GM12878 (cell line): ENCODE measurements around the gene TMEM72. TPM values are rescaled to one million over a fixed set of nuclear protein-coding genes. Genes with fewer than 3 reads are reported as not detected.

Source experiments
- ATAC-seq: fragments of 200-7000 bp; cut with Tn5 transposase; 3 replicates; pipeline ENCODE4 v1.9.1; 2020; ENCODE audit warnings: mild to moderate bottlenecking, moderate library complexity
- BruUV-seq: library from RNA; stranded (reverse); fragments of 400-500 nt; replicated peaks from 2 replicates; lab custom pipeline; 2021; lab: Mats Ljungman, UMichigan
- CTCF ChIA-PET: fragments of 300-600 bp; sonication (Branson Sonifier 250); formaldehyde crosslinking; extraction: SDS; loops from one replicate; lab custom pipeline; 2021; ENCODE audit warnings: inconsistent platforms; lab: Yijun Ruan, JAX
- POLR2A ChIA-PET: fragments of 350-600 bp; formaldehyde crosslinking; extraction: SDS; loops from one replicate; lab custom pipeline; 2021; ENCODE audit warnings: inconsistent platforms; lab: Charles Lee
- RAD21 ChIA-PET: fragments of 300-600 bp; sonication (Branson Sonifier 250); formaldehyde crosslinking; loops from one replicate; lab custom pipeline; 2023; ENCODE audit warnings: antibody characterized with exemption; ENCODE audit not compliant: unreplicated experiment; lab: Charles Lee
- SMC1A ChIA-PET: fragments of 300-600 bp; sonication (Branson Sonifier 250); formaldehyde crosslinking; loops from one replicate; lab custom pipeline; 2023; ENCODE audit not compliant: unreplicated experiment, uncharacterized antibody; lab: Charles Lee
- DNase-seq: peaks from one replicate; pipeline ENCODE4 v3.0.0-alpha.2; 2011; ENCODE audit warnings: low read depth, low spot score
- FAIRE-seq: peaks from 3 replicates; lab custom pipeline; 2011; peaks lifted over from hg19 to GRCh38; lab: Jason Lieb, UNC
- H2AFZ ChIP-seq: 2 replicates; pipeline ENCODE4 v1.6.0; 2011; ENCODE audit warnings: low read depth, low read length, control low read depth; ENCODE audit not compliant: control insufficient read depth
- H3K27ac ChIP-seq: 2 replicates; pipeline ENCODE4 v1.5.1; 2011; ENCODE audit warnings: control low read depth; ENCODE audit not compliant: control insufficient read depth, insufficient read depth
- H3K27me3 ChIP-seq, 2 experiments: replicated peaks in 1 of 2; 2 replicates each; pipeline versions ENCODE4 v1.6.0 to v1.6.1; 2011; ENCODE audit warnings: low read length in 1 of 2; ENCODE audit not compliant: control insufficient read depth in 2 of 2, insufficient read depth in 2 of 2
- H3K36me3 ChIP-seq, 2 experiments: 2 replicates each; pipeline ENCODE4 v1.5.1; 2011; ENCODE audit warnings: low read length in 1 of 2; ENCODE audit not compliant: control insufficient read depth in 2 of 2, insufficient read depth in 2 of 2
- H3K4me1 ChIP-seq: 2 replicates; pipeline ENCODE4 v1.6.1; 2011; ENCODE audit warnings: mild to moderate bottlenecking, low read length, moderate library complexity, mixed read lengths; ENCODE audit not compliant: control insufficient read depth, insufficient read depth
- H3K4me2 ChIP-seq: 2 replicates; pipeline ENCODE4 v1.6.0; 2011; ENCODE audit warnings: control low read depth; ENCODE audit not compliant: control insufficient read depth, insufficient read depth
- H3K4me3 ChIP-seq: fragments of 200-600 bp; sonication (generic); 2 replicates; pipeline ENCODE4 v1.5.1; 2016
- H3K79me2 ChIP-seq: 2 replicates; pipeline ENCODE4 v1.6.0; 2011; ENCODE audit warnings: low read length; ENCODE audit not compliant: control insufficient read depth, insufficient read depth
- H3K9ac ChIP-seq: 2 replicates; pipeline ENCODE4 v1.8.0; 2011; ENCODE audit warnings: low read length, control low read depth, mixed read lengths; ENCODE audit not compliant: control insufficient read depth, insufficient read depth
- H3K9me3 ChIP-seq: replicated peaks from 3 replicates; pipeline ENCODE4 v1.5.1; 2011; ENCODE audit warnings: mild to moderate bottlenecking, low read length; ENCODE audit not compliant: control insufficient read depth, insufficient read depth
- H4K20me1 ChIP-seq: 2 replicates; pipeline ENCODE4 v1.6.0; 2011; ENCODE audit not compliant: control insufficient read depth, insufficient read depth
- NR2C1 ChIP-seq: fragments of 450-650 bp; IDR thresholded peaks from 2 replicates; pipeline ENCODE4 v1.6.1; 2017; ENCODE audit warnings: antibody characterized with exemption, mild to moderate bottlenecking, moderate library complexity
- RAD51 ChIP-seq: fragments of 450-650 bp; IDR thresholded peaks from 2 replicates; pipeline ENCODE4 v1.6.1; 2016; ENCODE audit warnings: moderate library complexity, mild to moderate bottlenecking, inconsistent platforms
- WGBS: methylation state at CpG from one replicate; pipeline ENCODE4 v1.1.6; 2016; ENCODE audit warnings: low lambda C conversion rate; ENCODE audit not compliant: insufficient replicate concordance, insufficient coverage; ENCODE audit errors: missing lambda C conversion rate; 5-methylcytosine and 5-hydroxymethylcytosine counted together
- in situ Hi-C: fragments of 300-500 bp; cut with MboI; formaldehyde crosslinking; loops from 9 replicates; pipeline ENCODE4 v1.14.3; 2018; ENCODE audit warnings: mixed read lengths
- intact Hi-C: fragments of 100-400 bp; cut with micrococcal nuclease; formaldehyde crosslinking; loops from one replicate; pipeline ENCODE4 v1.14.2; 2022; ENCODE audit not compliant: unreplicated experiment
- polyA plus RNA-seq, 11 experiments: library from polyadenylated mRNA; depleted of rRNA in 4 of 11; unstranded in 6 of 11; stranded (reverse) in 5 of 11; fragments of >200 nt; fragmentation: Nextera tagmentation in 4 of 11; fragmentation: Illumina TruSeq in 1 of 11; extraction: Ambion mirVana in 4 of 11; extraction: Trizol in 1 of 11; gene quantifications; 1 replicate in 1 of 11; 2 replicates in 10 of 11; pipeline versions ENCODE4 v1.2.1 to v1.2.3, GENCODE V29; 2011 to 2016; ENCODE audit warnings: inconsistent platforms in 2 of 11, missing spikeins in 2 of 11, low read depth in 1 of 11
- total RNA-seq, 4 experiments: library from RNA; depleted of rRNA in 3 of 4; stranded (reverse); fragments of >200 nt in 3 of 4; fragmentation: Illumina TruSeq in 1 of 4; extraction: Trizol in 1 of 4; gene quantifications; 2 replicates each; pipeline versions ENCODE4 v1.2.1 to v1.2.3, GENCODE V29; 2013 to 2021
- TF ChIP-seq, protein P1 (sequence below): fragments of 450-650 bp; IDR thresholded peaks from 2 replicates; pipeline ENCODE4 v1.6.1; 2016; ENCODE audit warnings: mild to moderate bottlenecking
- TF ChIP-seq, protein P2 (sequence below): fragments of 450-650 bp; formaldehyde crosslinking; IDR thresholded peaks from 2 replicates; pipeline ENCODE4 v1.5.0; 2022; ENCODE audit warnings: mild to moderate bottlenecking, missing genetic modification characterization
- TF ChIP-seq, protein P3 (sequence below): fragments of 450-650 bp; IDR thresholded peaks from 2 replicates; pipeline ENCODE4 v1.6.1; 2017; ENCODE audit warnings: borderline replicate concordance

The TMEM72 gene
- total and polyA plus RNA-seq, 10 of the 15 experiments (the other 5 are each of a cell fraction or from before 2014, with no cell fraction given), result 0.12 TPM; not detected in 9

DNA sequence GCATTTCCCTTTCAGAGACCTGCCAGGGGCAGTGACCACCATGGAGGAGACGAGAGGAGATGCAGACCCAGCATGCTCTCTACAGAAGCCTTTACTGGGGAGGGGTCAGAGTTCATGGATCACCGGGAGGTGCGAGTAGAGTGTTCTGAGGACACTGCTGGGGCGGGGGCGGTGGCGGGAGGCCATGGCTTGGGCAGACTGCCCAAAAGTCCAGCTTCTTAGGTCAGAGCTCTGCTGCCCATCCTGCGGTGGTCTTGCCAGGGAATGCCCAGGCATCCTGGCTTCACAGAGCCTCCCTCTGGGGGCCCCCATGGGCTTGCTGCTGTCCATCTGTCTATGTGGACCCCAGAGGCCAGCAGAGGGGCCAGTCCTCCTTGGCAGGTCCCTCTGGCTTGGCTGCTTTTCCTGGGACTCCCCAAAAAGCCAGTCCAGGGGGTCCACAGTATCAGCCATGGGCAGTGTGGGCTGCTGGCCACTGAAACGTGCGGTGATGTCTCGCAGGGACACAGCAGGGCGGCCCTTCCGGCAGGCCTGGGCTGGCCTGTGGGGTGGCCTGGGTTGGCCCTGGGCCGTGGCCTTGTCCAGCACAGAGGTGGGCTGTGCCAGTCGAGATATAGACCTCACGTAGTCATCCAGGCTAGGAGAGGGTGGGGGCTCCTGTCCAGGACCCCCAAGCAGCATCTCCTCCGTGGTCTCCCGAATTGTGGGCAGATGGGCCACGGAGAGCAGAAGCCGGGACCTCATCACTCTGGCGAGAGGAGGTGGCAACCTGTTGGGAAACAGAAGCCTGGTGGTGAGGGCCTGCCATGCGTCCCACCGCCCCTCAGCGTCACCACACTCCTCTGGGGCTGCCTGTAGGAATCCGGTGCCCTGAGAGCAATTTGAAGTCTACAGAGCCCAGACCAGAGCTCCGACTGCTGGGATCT, 66.4 kb downstream of the TMEM72 start:
- no TSS peak for BruUV-seq
- in situ Hi-C loops, result loop anchor here (5.0 kb wide), 1 partner anchor 45 kb away; no protein-coding TSS in a partner anchor
- RAD21 ChIA-PET, result interaction anchor here (4.4 to 7.7 kb wide), 2 partner anchors 12 to 44 kb away, joined by 62 to 124 read pairs; no protein-coding TSS in a partner anchor
- H4K20me1 ChIP-seq, result no peaks in the 10 kb centered on the region
- peaks cover 11% of the 10 kb centered on the region for H3K79me2 ChIP-seq
- 79% methylated on average over 25 of the region's 25 CpGs for WGBS
- FAIRE-seq (no peak), DNase-seq (no peak), ATAC-seq (no peak)
- CTCF ChIA-PET, result interaction anchor here (1.4 to 10.1 kb wide), 4 partner anchors 13 to 273 kb away, joined by 3 to 181 read pairs (median 6); no protein-coding TSS in a partner anchor
- H3K4me2 ChIP-seq, result peak overlapping the region; percentile 57
- H2AFZ ChIP-seq, result no peak overlapping the region
- H3K9me3 ChIP-seq, result no peaks in the 10 kb centered on the region
- H3K4me1 ChIP-seq, result peaks cover 69% of the 10 kb centered on the region
- POLR2A ChIA-PET, result interaction anchor here (1.1 to 7.4 kb wide), 7 partner anchors 12 to 41 kb away, joined by 3 to 110 read pairs (median 7); no protein-coding TSS in a partner anchor
- H3K36me3 ChIP-seq, result no peaks in the 10 kb centered on the region; a peak in 2 of 4 replicates
- intact Hi-C loops, result no loop called here
- no peaks in the 10 kb centered on the region for H3K27me3 ChIP-seq
- H3K4me3 ChIP-seq, result peak overlapping the region; percentile 61; the same call in 1 of the 2 replicates
- SMC1A ChIA-PET, result interaction anchor here (1.9 to 5.2 kb wide), 7 partner anchors 10 to 45 kb away, joined by 4 to 43 read pairs (median 25); partner anchors contain the start of gene ZNF22
- peak overlapping the region; percentile 41 for H3K9ac ChIP-seq
- H3K27ac ChIP-seq, result peak overlapping the region; percentile 47
- 0 out of 2 replicates have a peak, but pooled peaks have one; percentile 8 for TF ChIP-seq NR2C1
- TF ChIP-seq, protein P1, sequence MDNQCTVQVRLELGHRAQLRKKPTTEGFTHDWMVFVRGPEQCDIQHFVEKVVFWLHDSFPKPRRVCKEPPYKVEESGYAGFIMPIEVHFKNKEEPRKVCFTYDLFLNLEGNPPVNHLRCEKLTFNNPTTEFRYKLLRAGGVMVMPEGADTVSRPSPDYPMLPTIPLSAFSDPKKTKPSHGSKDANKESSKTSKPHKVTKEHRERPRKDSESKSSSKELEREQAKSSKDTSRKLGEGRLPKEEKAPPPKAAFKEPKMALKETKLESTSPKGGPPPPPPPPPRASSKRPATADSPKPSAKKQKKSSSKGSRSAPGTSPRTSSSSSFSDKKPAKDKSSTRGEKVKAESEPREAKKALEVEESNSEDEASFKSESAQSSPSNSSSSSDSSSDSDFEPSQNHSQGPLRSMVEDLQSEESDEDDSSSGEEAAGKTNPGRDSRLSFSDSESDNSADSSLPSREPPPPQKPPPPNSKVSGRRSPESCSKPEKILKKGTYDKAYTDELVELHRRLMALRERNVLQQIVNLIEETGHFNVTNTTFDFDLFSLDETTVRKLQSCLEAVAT, result 0 out of 2 replicates have a peak, but pooled peaks have one; percentile 42
- TF ChIP-seq, protein P2, sequence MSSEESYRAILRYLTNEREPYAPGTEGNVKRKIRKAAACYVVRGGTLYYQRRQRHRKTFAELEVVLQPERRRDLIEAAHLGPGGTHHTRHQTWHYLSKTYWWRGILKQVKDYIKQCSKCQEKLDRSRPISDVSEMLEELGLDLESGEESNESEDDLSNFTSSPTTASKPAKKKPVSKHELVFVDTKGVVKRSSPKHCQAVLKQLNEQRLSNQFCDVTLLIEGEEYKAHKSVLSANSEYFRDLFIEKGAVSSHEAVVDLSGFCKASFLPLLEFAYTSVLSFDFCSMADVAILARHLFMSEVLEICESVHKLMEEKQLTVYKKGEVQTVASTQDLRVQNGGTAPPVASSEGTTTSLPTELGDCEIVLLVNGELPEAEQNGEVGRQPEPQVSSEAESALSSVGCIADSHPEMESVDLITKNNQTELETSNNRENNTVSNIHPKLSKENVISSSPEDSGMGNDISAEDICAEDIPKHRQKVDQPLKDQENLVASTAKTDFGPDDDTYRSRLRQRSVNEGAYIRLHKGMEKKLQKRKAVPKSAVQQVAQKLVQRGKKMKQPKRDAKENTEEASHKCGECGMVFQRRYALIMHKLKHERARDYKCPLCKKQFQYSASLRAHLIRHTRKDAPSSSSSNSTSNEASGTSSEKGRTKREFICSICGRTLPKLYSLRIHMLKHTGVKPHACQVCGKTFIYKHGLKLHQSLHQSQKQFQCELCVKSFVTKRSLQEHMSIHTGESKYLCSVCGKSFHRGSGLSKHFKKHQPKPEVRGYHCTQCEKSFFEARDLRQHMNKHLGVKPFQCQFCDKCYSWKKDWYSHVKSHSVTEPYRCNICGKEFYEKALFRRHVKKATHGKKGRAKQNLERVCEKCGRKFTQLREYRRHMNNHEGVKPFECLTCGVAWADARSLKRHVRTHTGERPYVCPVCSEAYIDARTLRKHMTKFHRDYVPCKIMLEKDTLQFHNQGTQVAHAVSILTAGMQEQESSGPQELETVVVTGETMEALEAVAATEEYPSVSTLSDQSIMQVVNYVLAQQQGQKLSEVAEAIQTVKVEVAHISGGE (CRISPR knock-in tag), result no peak
- TF ChIP-seq, protein P3, sequence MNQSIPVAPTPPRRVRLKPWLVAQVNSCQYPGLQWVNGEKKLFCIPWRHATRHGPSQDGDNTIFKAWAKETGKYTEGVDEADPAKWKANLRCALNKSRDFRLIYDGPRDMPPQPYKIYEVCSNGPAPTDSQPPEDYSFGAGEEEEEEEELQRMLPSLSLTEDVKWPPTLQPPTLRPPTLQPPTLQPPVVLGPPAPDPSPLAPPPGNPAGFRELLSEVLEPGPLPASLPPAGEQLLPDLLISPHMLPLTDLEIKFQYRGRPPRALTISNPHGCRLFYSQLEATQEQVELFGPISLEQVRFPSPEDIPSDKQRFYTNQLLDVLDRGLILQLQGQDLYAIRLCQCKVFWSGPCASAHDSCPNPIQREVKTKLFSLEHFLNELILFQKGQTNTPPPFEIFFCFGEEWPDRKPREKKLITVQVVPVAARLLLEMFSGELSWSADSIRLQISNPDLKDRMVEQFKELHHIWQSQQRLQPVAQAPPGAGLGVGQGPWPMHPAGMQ, result no peak
- no peak for TF ChIP-seq RAD51
